Stimulated activated CD4-positive, alpha-beta T cell treated with anti-CD3 and anti-CD28 coated beads, Interleukin-1b, Interleukin-23, amount 100 ng/mL, for 48 hours (primary cell): ENCODE data around the gene LGALS9B.
"Not testable (repeated sequence)": the region's sequence is repeated elsewhere in the genome, so short reads cannot be mapped to it uniquely, and the experiment has no call there.

Experiments
- DNase-seq: peaks from one replicate; pipeline ENCODE4 v3.0.0-alpha.2; 2020

Gene LGALS9B

DNA sequence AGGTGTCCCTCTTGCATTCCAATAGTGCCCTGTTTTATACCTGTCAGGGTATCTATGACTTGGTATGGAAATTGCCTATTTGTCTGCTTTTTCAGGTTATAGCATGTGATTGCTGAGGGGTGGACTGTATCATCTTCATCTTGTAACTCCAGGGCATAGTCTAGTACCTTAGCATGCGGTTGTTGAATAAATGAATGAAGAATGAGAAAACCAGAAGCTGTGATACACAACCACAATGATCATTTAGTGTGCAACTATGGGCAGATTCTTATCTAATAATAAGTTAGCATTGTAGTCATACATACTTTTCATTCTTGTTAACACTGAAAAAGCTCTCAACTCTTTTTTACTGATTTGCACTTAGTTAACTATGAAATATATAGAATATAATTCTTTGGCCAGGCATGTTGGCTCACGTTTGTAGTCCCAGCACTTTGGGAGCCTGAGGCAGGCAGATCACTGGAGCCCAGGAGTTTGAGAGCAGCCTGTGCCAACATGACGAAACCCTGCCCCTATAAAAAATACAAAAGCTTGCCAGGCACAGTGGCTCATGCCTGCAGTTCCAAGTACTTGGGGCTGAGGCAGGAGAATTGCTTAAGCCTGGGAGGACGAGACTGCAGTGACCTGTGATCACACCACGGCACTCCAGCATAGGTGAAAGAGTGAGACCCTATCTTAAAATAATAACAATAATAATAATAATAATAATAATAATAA is 65.9 kb downstream of the LGALS9B start:
- DNase-seq: not testable (repeated sequence)

DNA sequence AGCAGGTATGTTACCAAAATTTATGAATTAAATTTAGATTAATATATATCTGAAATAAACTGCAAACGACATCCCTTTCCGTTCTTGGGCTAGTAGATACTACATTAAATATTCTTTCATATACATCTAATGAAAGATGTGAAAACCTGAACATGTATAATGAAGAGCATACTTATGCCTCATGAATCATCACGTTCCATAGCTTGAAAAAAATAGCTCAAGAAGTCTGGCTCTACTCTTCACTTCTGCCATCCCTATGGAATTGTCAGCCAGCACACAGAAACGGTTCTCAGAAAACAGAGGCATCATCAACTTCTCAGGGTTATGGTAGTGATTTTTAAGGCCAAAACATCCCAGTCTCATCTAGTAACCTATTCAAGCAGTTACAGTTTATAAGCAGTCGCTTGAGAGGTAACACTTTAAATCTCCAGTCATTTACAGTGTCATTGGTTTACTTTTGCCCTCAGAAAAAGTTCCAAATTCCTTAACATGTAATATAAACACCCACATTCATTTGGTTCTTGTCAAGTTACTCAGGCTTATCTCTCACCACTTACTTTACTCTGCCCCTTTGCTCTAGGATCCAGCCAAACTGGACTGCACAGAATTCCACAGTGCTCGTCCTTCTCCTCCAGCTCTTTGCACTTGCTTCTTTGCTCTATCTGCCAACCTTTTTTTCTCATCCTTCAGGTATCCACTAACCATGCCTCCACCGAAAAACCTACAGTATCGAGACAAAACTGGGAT is 66.6 kb downstream of the LGALS9B start:
- not testable (repeated sequence) for DNase-seq
